Thyroid gland (tissue), 4 donors: ENCODE measurements around the gene C17orf113. TPM values are rescaled to one million over a fixed set of nuclear protein-coding genes. Genes with fewer than 3 reads are reported as not detected.

Experiments used
- DNase-seq, 2 donors: peaks; one replicate each; pipeline ENCODE4 v3.0.0-alpha.2; 2019
- H3K27ac ChIP-seq, 3 donors: fragments of 200-600 bp; sonication (generic); 1 replicate in 2 of 3; 2 replicates in 1 of 3; pipeline ENCODE4 v1.5.1; 2016 to 2019; ENCODE audit warnings: mild to moderate bottlenecking in 1 of 3, moderate library complexity in 1 of 3
- H3K27me3 ChIP-seq: fragments of 200-600 bp; sonication (generic); one replicate; pipeline ENCODE4 v1.5.1; 2019
- H3K36me3 ChIP-seq, 2 donors: fragments of 200-600 bp; sonication (generic); one replicate each; pipeline ENCODE4 v1.5.1; 2016 to 2019
- H3K4me1 ChIP-seq, 2 donors: fragments of 200-600 bp; sonication (generic); one replicate each; pipeline ENCODE4 v1.5.1; 2017 to 2019
- H3K4me3 ChIP-seq, 3 donors: fragments of 200-600 bp; sonication (generic); replicated peaks in 1 of 3; 1 replicate in 2 of 3; 2 replicates in 1 of 3; pipeline ENCODE4 v1.5.1; 2016; ENCODE audit warnings: mild to moderate bottlenecking in 1 of 3
- H3K9me3 ChIP-seq: fragments of 200-600 bp; sonication (generic); one replicate; pipeline ENCODE4 v1.5.1; 2017
- CTCF ChIP-seq, 6 experiments: fragments of 200-600 bp in 3 of 6; fragments of 450-650 bp in 3 of 6; sonication (generic) in 3 of 6; IDR thresholded peaks; one replicate each; pipeline ENCODE4 v1.5.1; 2016 to 2019; ENCODE audit warnings: antibody characterized with exemption in 6 of 6, mild to moderate bottlenecking in 2 of 6, inconsistent platforms in 1 of 6, moderate library complexity in 1 of 6
- POLR2A ChIP-seq, 2 donors: fragments of 450-650 bp; IDR thresholded peaks; one replicate each; pipeline ENCODE4 v1.6.1; 2017; ENCODE audit warnings: antibody characterized with exemption in 2 of 2, mild to moderate bottlenecking in 2 of 2, moderate library complexity in 1 of 2
- WGBS, 2 donors: methylation state at CpG; one replicate each; pipeline ENCODE4 v1.1.5; 2017; 5-methylcytosine and 5-hydroxymethylcytosine counted together
- intact Hi-C: fragments of 100-400 bp; cut with DNase I; formaldehyde crosslinking; loops from one replicate; pipeline ENCODE4 v1.15.1; 2023
- total RNA-seq, 4 donors: library from RNA; depleted of rRNA; stranded (reverse); fragments of >200 nt; gene quantifications; one replicate each; pipeline ENCODE4 v1.2.3, GENCODE V29; 2016

The C17orf113 gene
- 1 to 10 TPM; 1.2 to 3.7 (median 2.1) TPM for total RNA-seq

- Histone ChIP-seq H3K4me3 (peak within 1 kb of the TSS; percentile 26 to 65 (median 61)), H3K27ac (peak within 1 kb of the TSS; percentile 21 to 70 (median 67)), H3K36me3 (no peaks in the 10 kb centered on the region), H3K27me3 (no peaks in the 10 kb centered on the region), H3K4me1 (peaks cover 4 to 11% of the 10 kb centered on the region in 2 donors), H3K9me3 (no peaks in the 10 kb centered on the region)
- intact Hi-C loops = no loop called here
- WGBS, 2 donors = 0 to 4% methylated on average over 2 to 20 of the region's 65 CpGs
- TF ChIP-seq POLR2A (IDR thresholded peaks at IDR 0.05) (peak in 1 of 2 donors; percentile 52), CTCF (IDR thresholded peaks at IDR 0.05) (peak in 3 of 6 experiments; percentile 17 to 60 (median 37))
- peak; percentile 74 to 78 for DNase-seq
Measured at GRCh38 chr17:42050393-42051012, at the start of gene C17orf113. Gene C17orf113 (minus strand): TSS chr17:42050601. CDS start chr17:42043376, 7,225 bp downstream.

GRCh38 chr17:42098730-42099399, 48.5 kb upstream of the C17orf113 start:
- no peak overlapping the region for H3K4me3 ChIP-seq
- peaks cover 6 to 8% of the 10 kb centered on the region in 2 donors for H3K4me1 ChIP-seq
- TF ChIP-seq CTCF (IDR thresholded peaks at IDR 0.05) (no peak), POLR2A (IDR thresholded peaks at IDR 0.05) (no peak)
- no peaks in the 10 kb centered on the region for H3K9me3 ChIP-seq
- intact Hi-C loops = no loop called here
- DNase-seq = no peak
- no peak overlapping the region for H3K27ac ChIP-seq
- no peaks in the 10 kb centered on the region for H3K36me3 ChIP-seq
- peaks cover 9% of the 10 kb centered on the region for H3K27me3 ChIP-seq
- 66 to 79% methylated on average over 10 to 11 of the region's 14 CpGs for WGBS, 2 donors

GRCh38 chr17:42097691-42098631, 47.6 kb upstream of the C17orf113 start, which contains the start of gene ZNF385C:
Gene ZNF385C (minus strand): TSS chr17:42098473. CDS start chr17:42063056, 35,417 bp downstream.
- Histone ChIP-seq H3K4me3 (peak within 1 kb of the TSS in 1 of 3 donors; percentile 11), H3K9me3 (no peaks in the 10 kb centered on the region), H3K27ac (no peak within 1 kb of the TSS), H3K4me1 (peaks cover 6 to 8% of the 10 kb centered on the region in 2 donors), H3K27me3 (peaks cover 9% of the 10 kb centered on the region), H3K36me3 (no peaks in the 10 kb centered on the region)
- no peak for TF ChIP-seq POLR2A (IDR thresholded peaks at IDR 0.05)
- TF ChIP-seq CTCF (IDR thresholded peaks at IDR 0.05) = no peak
- 20 to 22% methylated on average over 19 to 20 of the region's 52 CpGs for WGBS, 2 donors
- intact Hi-C loops = no loop called here
- DNase-seq = peak in 1 of 2 donors; percentile 27

GRCh38 chr17:42096360-42097111, 46.1 kb upstream of the C17orf113 start:
- no peaks in the 10 kb centered on the region for H3K9me3 ChIP-seq
- H3K36me3 ChIP-seq = no peaks in the 10 kb centered on the region
- H3K4me1 ChIP-seq = peaks cover 6 to 8% of the 10 kb centered on the region in 2 donors
- DNase-seq = no peak
- WGBS, 2 donors = 62 to 67% methylated on average over 7 of the region's 8 CpGs
- H3K27me3 ChIP-seq = peaks cover 9% of the 10 kb centered on the region
- TF ChIP-seq POLR2A (IDR thresholded peaks at IDR 0.05) (no peak), CTCF (IDR thresholded peaks at IDR 0.05) (no peak)
- intact Hi-C loops = no loop called here
- no peak overlapping the region for H3K4me3 ChIP-seq
- no peak overlapping the region for H3K27ac ChIP-seq
